MM.1S (cell line): Measurements from ENCODE around the gene TM4SF5.

ENCODE experiments used
- DNase-seq: peaks from one replicate; pipeline ENCODE4 v3.0.0-alpha.2; 2015
- H2AFZ ChIP-seq: fragments of 300-600 bp; sonication (generic); 2 replicates; pipeline ENCODE4 v1.6.0; 2016; ENCODE audit warnings: antibody characterized with exemption, low read length
- H3F3A ChIP-seq: fragments of 300-600 bp; sonication (generic); 2 replicates; pipeline ENCODE4 v1.6.1; 2016; ENCODE audit warnings: mild to moderate bottlenecking, antibody characterized with exemption, low read length, moderate library complexity, mixed read lengths; ENCODE audit not compliant: insufficient read depth
- H3K27ac ChIP-seq: fragments of 300-600 bp; sonication (generic); 2 replicates; pipeline ENCODE4 v1.5.1; 2016; ENCODE audit warnings: mild to moderate bottlenecking, low read length
- H3K27me3 ChIP-seq: fragments of 300-600 bp; sonication (generic); replicated peaks from 2 replicates; pipeline ENCODE4 v1.6.0; 2016; ENCODE audit warnings: low read length; ENCODE audit not compliant: insufficient read depth
- H3K36me3 ChIP-seq: fragments of 300-600 bp; sonication (generic); replicated peaks from 2 replicates; pipeline ENCODE4 v1.6.1; 2016; ENCODE audit warnings: mild to moderate bottlenecking, low read length, mixed read lengths; ENCODE audit not compliant: insufficient read depth
- H3K4me1 ChIP-seq: fragments of 300-600 bp; sonication (generic); 2 replicates; pipeline ENCODE4 v1.6.1; 2016; ENCODE audit warnings: low read length, mixed read lengths
- H3K4me2 ChIP-seq: fragments of 300-600 bp; sonication (generic); 2 replicates; pipeline ENCODE4 v1.6.0; 2016; ENCODE audit warnings: low read depth, low read length
- H3K4me3 ChIP-seq: fragments of 300-600 bp; sonication (generic); 2 replicates; pipeline ENCODE4 v1.5.1; 2016; ENCODE audit warnings: low read length, mixed read lengths
- H3K79me2 ChIP-seq: fragments of 300-600 bp; sonication (generic); 2 replicates; pipeline ENCODE4 v1.6.1; 2016; ENCODE audit warnings: mixed run types, low read length, mixed read lengths
- H3K9ac ChIP-seq: fragments of 300-600 bp; sonication (generic); 2 replicates; pipeline ENCODE4 v1.6.1; 2016; ENCODE audit warnings: low read length, mixed read lengths
- H3K9me2 ChIP-seq: fragments of 300-600 bp; sonication (generic); replicated peaks from 2 replicates; pipeline ENCODE4 v1.6.1; 2016; ENCODE audit warnings: mild to moderate bottlenecking, low read length, mixed read lengths; ENCODE audit not compliant: insufficient read depth
- H3K9me3 ChIP-seq: fragments of 300-600 bp; sonication (generic); replicated peaks from 2 replicates; pipeline ENCODE4 v1.6.1; 2016; ENCODE audit warnings: mild to moderate bottlenecking, low read length, mixed read lengths; ENCODE audit not compliant: insufficient read depth
- H4K20me1 ChIP-seq: fragments of 300-600 bp; sonication (generic); 2 replicates; pipeline ENCODE4 v1.6.1; 2016; ENCODE audit warnings: mild to moderate bottlenecking, low read length, moderate library complexity, mixed read lengths; ENCODE audit not compliant: insufficient read depth
- CTCF ChIP-seq: fragments of 300-600 bp; sonication (generic); IDR thresholded peaks from 2 replicates; pipeline ENCODE4 v1.5.1; 2016; ENCODE audit warnings: antibody characterized with exemption, low read length, mixed read lengths
- EZH2 ChIP-seq: fragments of 300-600 bp; sonication (generic); optimal IDR thresholded peaks from 2 replicates; pipeline ENCODE3; 2017; ENCODE audit warnings: low read depth, mild to moderate bottlenecking, antibody characterized with exemption, low read length, mixed read lengths
- EZH2phosphoT487 ChIP-seq: fragments of 300-600 bp; sonication (generic); IDR thresholded peaks from 2 replicates; pipeline ENCODE4 v1.6.1; 2018; ENCODE audit warnings: antibody characterized with exemption, low read length

The TM4SF5 gene

GRCh38 chr17:4795168-4795567 lies 23.5 kb downstream of the TM4SF5 start:
- Histone ChIP-seq H3K4me3 (no peak overlapping the region), H3F3A (peaks cover 3% of the 10 kb centered on the region), H3K9ac (no peak overlapping the region), H3K27ac (no peak overlapping the region), H3K4me2 (peak overlapping the region; percentile 45; the same call in 1 of the 2 replicates), H3K4me1 (peaks cover 4% of the 10 kb centered on the region), H3K79me2 (peaks cover 22% of the 10 kb centered on the region), H3K9me3 (no peaks in the 10 kb centered on the region), H3K27me3 (peaks cover 5% of the 10 kb centered on the region; the same call in 1 of the 2 replicates), H2AFZ (peak overlapping the region; percentile 76), H3K9me2 (no peaks in the 10 kb centered on the region), H3K36me3 (peaks cover 5% of the 10 kb centered on the region; the same call in 1 of the 2 replicates), H4K20me1 (no peaks in the 10 kb centered on the region)
- TF ChIP-seq CTCF (no peak), EZH2phosphoT487 (no peak), EZH2 (no peak)
- DNase-seq = no peak

- Histone ChIP-seq H3F3A (peaks cover 11% of the 10 kb centered on the region), H3K36me3 (peaks cover 5% of the 10 kb centered on the region; the same call in 1 of the 2 replicates), H3K4me3 (peak overlapping the region; percentile 94), H2AFZ (peak overlapping the region; percentile 76; the same call in 1 of the 2 replicates), H3K27me3 (peaks cover 5% of the 10 kb centered on the region; the same call in 1 of the 2 replicates), H3K9me2 (no peaks in the 10 kb centered on the region), H3K79me2 (peaks cover 22% of the 10 kb centered on the region), H3K4me2 (peak overlapping the region; percentile 74), H4K20me1 (no peaks in the 10 kb centered on the region), H3K4me1 (peaks cover 14% of the 10 kb centered on the region), H3K27ac (peak overlapping the region; percentile 38; the same call in 1 of the 2 replicates), H3K9me3 (no peaks in the 10 kb centered on the region), H3K9ac (peak overlapping the region; percentile 91)
- no peak for TF ChIP-seq EZH2phosphoT487
- no peak for TF ChIP-seq CTCF
- no peak for TF ChIP-seq EZH2
- DNase-seq = no peak
Observed at GRCh38 chr17:4796552-4796920, 24.9 kb downstream of the TM4SF5 start.

- peak overlapping the region; percentile 46 for H3K9ac ChIP-seq
- H3K9me2 ChIP-seq = no peaks in the 10 kb centered on the region
- H3K36me3 ChIP-seq = peaks cover 5% of the 10 kb centered on the region; the same call in 1 of the 2 replicates
- peaks cover 14% of the 10 kb centered on the region for H3K4me1 ChIP-seq
- peak; percentile 51 for DNase-seq
- TF ChIP-seq EZH2phosphoT487 = no peak
- no peak for TF ChIP-seq CTCF
- TF ChIP-seq EZH2 = no peak
- H3K27me3 ChIP-seq = no peaks in the 10 kb centered on the region
- peak overlapping the region; percentile 84 for H3K27ac ChIP-seq
- peak overlapping the region; percentile 58 for H3K4me2 ChIP-seq
- peaks cover 11% of the 10 kb centered on the region for H3F3A ChIP-seq
- no peaks in the 10 kb centered on the region for H4K20me1 ChIP-seq
- H3K9me3 ChIP-seq = no peaks in the 10 kb centered on the region
- peaks cover 22% of the 10 kb centered on the region for H3K79me2 ChIP-seq
- H3K4me3 ChIP-seq = no peak overlapping the region
- H2AFZ ChIP-seq = no peak overlapping the region
Observed at GRCh38 chr17:4800462-4801196, 28.9 kb downstream of the TM4SF5 start.
